Measurements from ENCODE around the gene ATRNL1.

The ATRNL1 gene

DNA sequence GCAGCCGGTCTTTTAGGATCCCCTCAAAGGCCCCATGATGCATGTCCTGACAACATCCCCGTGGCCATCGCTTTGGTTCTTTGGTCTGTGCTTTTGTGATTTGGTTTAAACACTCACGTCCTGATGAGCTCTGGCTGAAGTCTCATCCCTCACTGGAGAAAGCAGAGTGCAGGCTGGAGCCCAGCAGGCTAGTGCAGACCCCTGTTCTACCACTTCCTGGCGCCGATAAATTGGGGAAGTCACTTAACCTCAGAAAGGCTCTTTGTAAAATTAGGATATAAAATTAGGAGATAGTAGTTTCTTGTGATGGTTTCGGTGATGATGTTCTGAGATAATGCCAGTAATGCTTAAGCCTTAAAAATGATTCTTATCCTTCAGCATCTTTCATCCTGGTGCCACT is 872.2 kb downstream of the ATRNL1 start:
- TF ChIP-seq, protein P1, sequence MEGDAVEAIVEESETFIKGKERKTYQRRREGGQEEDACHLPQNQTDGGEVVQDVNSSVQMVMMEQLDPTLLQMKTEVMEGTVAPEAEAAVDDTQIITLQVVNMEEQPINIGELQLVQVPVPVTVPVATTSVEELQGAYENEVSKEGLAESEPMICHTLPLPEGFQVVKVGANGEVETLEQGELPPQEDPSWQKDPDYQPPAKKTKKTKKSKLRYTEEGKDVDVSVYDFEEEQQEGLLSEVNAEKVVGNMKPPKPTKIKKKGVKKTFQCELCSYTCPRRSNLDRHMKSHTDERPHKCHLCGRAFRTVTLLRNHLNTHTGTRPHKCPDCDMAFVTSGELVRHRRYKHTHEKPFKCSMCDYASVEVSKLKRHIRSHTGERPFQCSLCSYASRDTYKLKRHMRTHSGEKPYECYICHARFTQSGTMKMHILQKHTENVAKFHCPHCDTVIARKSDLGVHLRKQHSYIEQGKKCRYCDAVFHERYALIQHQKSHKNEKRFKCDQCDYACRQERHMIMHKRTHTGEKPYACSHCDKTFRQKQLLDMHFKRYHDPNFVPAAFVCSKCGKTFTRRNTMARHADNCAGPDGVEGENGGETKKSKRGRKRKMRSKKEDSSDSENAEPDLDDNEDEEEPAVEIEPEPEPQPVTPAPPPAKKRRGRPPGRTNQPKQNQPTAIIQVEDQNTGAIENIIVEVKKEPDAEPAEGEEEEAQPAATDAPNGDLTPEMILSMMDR (IDR thresholded peaks at IDR 0.05): no peak

DNA sequence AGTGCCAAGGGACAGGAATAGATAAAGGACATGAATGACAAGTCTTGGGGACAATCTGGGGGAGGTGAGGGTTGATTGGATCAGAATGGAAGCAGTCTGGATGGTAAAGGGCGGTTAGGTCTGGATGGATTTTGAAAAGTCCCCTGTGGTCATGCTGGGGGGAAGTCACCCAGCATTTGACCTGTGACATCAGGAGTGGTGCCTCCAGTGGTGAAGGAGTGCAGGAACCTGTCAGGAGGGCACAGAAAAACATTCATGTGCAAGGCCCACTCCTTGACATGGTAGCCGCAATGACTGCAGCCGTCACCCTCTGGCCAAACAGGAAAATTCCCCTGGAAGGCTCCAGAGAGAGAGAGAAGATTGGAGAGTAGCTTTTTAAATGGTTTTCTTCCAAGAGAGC is 875.1 kb downstream of the ATRNL1 start:
- TF ChIP-seq, protein P1 (IDR thresholded peaks at IDR 0.05): no peak

DNA sequence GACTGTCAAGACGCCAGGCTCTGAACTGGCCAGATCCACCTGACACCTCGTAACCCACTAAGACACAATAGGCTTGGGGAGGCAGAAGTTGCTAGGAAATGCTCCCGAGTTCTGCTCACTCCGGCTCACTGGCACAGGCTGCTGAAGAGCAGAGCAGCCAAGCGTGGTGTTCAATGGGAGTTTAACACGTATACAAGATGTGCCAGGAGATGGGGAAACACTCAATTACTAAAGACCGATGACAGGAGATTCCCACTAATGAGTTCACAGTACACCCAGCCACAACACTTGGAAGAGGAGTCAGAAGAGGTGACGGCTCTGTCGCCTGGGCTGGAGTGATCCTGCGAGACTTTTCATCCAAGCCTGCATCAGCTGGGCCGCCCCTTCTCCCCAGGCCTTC is 876.4 kb downstream of the ATRNL1 start:
- TF ChIP-seq, protein P1 (IDR thresholded peaks at IDR 0.05): no peak

DNA sequence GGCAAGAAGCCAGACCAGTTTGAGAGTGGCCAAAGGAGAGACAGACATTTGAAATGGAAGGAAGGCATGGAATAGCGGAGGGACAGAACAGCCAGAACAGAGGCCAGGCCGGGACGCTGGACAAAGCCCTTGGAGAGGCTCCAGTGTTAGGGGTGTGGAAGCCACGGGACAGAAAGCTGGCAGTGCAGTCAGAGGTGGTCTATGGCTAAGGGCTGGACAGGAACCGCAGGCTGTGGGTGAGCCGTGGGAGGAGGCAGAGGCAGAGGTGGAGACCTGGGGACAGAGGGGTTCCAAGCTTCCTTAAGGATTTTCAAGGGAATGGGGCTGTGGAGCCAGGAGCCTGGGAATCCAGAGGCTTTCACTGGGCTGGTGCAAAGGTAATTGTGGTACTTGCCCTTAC is 878.8 kb downstream of the ATRNL1 start:
- TF ChIP-seq, protein P1 (IDR thresholded peaks at IDR 0.05): no peak

DNA sequence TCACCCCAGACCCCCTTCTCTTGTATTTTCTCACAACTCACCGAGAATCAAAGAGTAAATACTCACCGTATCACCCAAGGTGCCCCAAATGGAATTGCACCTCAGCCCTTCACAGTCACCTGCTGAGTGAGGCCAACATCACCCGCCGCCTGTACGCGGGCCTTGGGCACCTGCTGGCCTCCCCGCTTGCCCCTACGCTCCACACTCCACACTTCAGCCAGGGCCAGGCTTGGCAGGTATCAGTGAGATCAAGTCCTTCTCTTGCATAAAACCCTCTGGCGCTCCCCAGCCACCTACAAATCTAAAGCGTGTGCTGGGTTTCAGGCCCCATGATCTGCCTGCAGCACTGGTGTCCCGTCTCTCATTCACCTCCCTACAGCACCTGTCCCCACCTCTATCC is 879.3 kb downstream of the ATRNL1 start:
- TF ChIP-seq, protein P1 (IDR thresholded peaks at IDR 0.05): no peak

DNA sequence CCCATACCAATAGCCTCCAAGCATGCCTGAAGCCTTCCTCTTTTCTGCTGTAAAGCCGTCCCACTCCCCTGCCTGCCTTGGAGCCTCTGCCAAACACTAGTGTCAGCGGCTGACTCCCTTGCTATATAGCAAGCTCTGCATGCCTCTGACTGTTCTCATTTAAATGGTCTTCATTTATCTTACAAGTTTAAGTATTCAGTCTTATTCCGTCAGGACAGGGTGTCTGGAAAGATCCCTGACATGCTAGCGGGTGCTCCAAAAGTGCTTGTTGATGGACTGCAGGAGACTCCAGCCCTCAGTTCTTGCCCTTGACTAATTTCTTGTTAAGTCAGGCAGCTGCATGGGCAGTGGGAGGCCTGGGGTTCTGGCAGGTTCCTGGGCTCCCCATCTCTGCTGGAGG is 881.2 kb downstream of the ATRNL1 start:
- TF ChIP-seq, protein P1 (IDR thresholded peaks at IDR 0.05): no peak

DNA sequence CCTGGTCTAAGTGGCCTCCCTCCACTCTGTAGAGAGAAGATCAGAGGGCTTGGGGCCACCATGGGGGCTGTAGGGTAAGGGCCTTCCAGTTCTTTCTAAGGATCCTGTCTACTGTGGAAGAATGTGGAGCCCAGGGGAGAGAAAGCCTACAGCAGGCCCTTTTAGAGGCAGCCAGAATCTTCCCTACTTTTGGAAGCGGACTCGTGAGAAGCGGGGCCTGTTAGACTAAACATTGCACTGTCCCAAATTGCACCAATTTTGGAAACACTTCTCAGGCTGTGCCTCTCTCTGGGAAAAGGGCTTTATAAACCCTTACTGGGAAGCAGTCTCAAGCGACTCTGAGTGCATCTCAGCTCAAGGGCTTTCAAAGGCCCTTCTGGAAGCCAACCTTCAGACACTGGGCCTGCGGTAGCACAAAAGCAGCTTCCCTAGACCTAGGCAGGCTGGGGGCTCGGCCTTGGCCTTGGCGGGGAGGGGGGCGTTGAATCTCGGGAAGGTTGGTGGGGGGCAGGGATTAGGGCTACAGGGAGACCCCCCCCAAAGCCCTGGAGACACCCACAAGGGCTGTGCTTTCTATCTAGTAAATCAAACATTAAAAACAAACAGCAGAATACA is 881.8 kb downstream of the ATRNL1 start:
- TF ChIP-seq, protein P1 (IDR thresholded peaks at IDR 0.05): no peak

DNA sequence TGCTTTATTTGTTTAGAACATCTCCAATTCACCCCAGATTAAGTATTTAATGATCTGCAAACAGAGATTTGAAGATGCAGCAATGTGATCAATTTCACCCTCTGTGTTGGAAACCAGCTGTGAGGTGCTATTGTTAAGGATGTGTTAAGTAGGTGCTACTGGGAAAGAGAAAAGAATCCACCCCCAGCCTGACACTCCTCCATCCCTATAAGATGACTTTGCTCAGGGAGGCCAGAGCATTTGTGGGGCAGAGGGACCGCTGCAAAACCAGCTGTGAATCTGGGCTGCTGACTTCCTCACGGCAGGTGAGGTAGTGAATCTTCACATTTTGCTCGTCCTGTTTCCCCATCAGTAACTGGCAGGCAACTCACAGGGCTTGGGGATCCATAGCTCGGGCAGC is 882.3 kb downstream of the ATRNL1 start:
- TF ChIP-seq, protein P1 (IDR thresholded peaks at IDR 0.05): no peak

Measured in LNCAP (cell line).